Articular chondrocyte of knee joint (primary cell): ENCODE results near the gene CYFIP2. TPM values are rescaled to one million over a fixed set of nuclear protein-coding genes. Genes with fewer than 3 reads are reported as not detected.

Experiments
- total RNA-seq: library from RNA; depleted of rRNA; stranded (reverse); fragments of >200 nt; gene quantifications from 2 replicates; pipeline ENCODE4 v1.2.3, GENCODE V29; 2012

CYFIP2 gene
- 2.5 and 8.6 TPM in 2 replicates for total RNA-seq

GRCh38 chr5:157265714-157266285 lies at the start of gene CYFIP2:
TSS of gene CYFIP2 (plus strand) at chr5:157266123. CDS start at chr5:157285362, 19,239 bp downstream.

Other genes with a start within 250 kb of the CYFIP2 start
- 0.11 TPM in 1 of 2 replicates, not detected in the other for gene HAVCR1, start 207.0 kb upstream of the CYFIP2 start, total RNA-seq
- 0.26 and 0.43 TPM in 2 replicates for gene HAVCR2, start 157.1 kb upstream of the CYFIP2 start, total RNA-seq
- 12.2 and 13.2 TPM in 2 replicates for gene MED7, start 123.3 kb upstream of the CYFIP2 start, total RNA-seq
- gene GARIN3, start 99.9 kb upstream of the CYFIP2 start, total RNA-seq = not detected in 2 replicates
- under 0.01 and 0.65 TPM in 2 replicates for gene ITK, start 85.3 kb upstream of the CYFIP2 start, total RNA-seq
- gene NIPAL4, start 194.1 kb downstream of the CYFIP2 start, total RNA-seq = under 0.01 TPM in 1 of 2 replicates, not detected in the other